Osteoblast (primary cell): ENCODE measurements around the gene DHH. TPM values are rescaled to one million over a fixed set of nuclear protein-coding genes. Genes with fewer than 3 reads are reported as not detected.

Experiments used
- DNase-seq: peaks from one replicate; pipeline ENCODE4 v3.0.0; 2011; ENCODE audit warnings: low spot score, mixed read lengths; ENCODE audit not compliant: insufficient read length; ENCODE audit errors: missing footprints
- H2AFZ ChIP-seq: 2 replicates; pipeline ENCODE4 v1.6.0; 2011; ENCODE audit warnings: mild to moderate bottlenecking, low read length
- H3K27ac ChIP-seq: 2 replicates; pipeline ENCODE4 v1.5.1; 2011; ENCODE audit warnings: mild to moderate bottlenecking, low read depth, low read length, moderate library complexity
- H3K27me3 ChIP-seq: 2 replicates; pipeline ENCODE4 v1.6.0; 2012; ENCODE audit warnings: mild to moderate bottlenecking, control low read depth, inconsistent platforms, low read length, moderate library complexity; ENCODE audit not compliant: insufficient read depth
- H3K36me3 ChIP-seq: 2 replicates; pipeline ENCODE4 v1.5.1; 2011; ENCODE audit warnings: mild to moderate bottlenecking, low read length, control low read depth, moderate library complexity; ENCODE audit not compliant: insufficient read depth
- H3K4me1 ChIP-seq: 2 replicates; pipeline ENCODE4 v1.5.1; 2011; ENCODE audit warnings: mild to moderate bottlenecking, low read length, control low read depth, moderate library complexity; ENCODE audit not compliant: insufficient read depth
- H3K4me2 ChIP-seq: 2 replicates; pipeline ENCODE4 v1.6.0; 2011; ENCODE audit warnings: mild to moderate bottlenecking, low read length; ENCODE audit not compliant: insufficient read depth
- H3K4me3 ChIP-seq: fragments of 200-600 bp; sonication (generic); 3 replicates; pipeline ENCODE4 v1.5.1; 2012; ENCODE audit warnings: mild to moderate bottlenecking, low read length, inconsistent platforms; ENCODE audit not compliant: insufficient read depth
- H3K79me2 ChIP-seq: 2 replicates; pipeline ENCODE4 v1.6.0; 2012; ENCODE audit warnings: mild to moderate bottlenecking, low read length, control low read depth, inconsistent platforms; ENCODE audit not compliant: insufficient read depth
- H3K9me3 ChIP-seq: 2 replicates; pipeline ENCODE4 v1.5.1; 2011; ENCODE audit warnings: low read depth, low read length, control low read depth
- H4K20me1 ChIP-seq: 2 replicates; pipeline ENCODE4 v1.6.0; 2012; ENCODE audit warnings: mild to moderate bottlenecking, low read length, control low read depth; ENCODE audit not compliant: insufficient read depth
- CTCF ChIP-seq: IDR thresholded peaks from 2 replicates; pipeline ENCODE4 v1.5.1; 2011; ENCODE audit warnings: mild to moderate bottlenecking, low read depth, low read length, moderate library complexity; ENCODE audit errors: extremely low read depth
- total RNA-seq: library from RNA; depleted of rRNA; stranded (reverse); fragments of >200 nt; gene quantifications from 2 replicates; pipeline ENCODE4 v1.2.3, GENCODE V29; 2012

The DHH gene
- total RNA-seq, 1 donor, result not detected

DNA sequence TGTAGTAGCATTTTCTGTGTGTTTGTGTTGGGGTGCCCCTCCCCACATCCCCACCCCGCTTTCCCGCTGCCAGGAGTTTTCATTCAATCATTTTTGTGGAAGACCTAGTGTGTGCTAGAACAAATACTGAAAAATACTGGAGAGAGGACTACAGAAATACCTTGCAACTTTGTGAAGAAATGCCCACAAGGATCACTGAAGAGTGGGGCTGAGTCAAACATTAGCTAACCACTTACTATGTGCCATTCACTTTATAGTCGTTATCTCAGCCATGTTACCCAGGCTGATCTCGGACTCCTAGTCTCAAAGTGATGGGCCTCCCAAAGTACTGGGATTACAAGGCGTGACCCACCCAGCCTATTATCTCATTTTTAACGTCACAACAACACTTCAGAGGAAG is 16.6 kb upstream of the DHH start:
- H3K4me2 ChIP-seq, result peak overlapping the region; percentile 97
- H4K20me1 ChIP-seq, result peaks cover 24% of the 10 kb centered on the region
- H3K27me3 ChIP-seq, result no peaks in the 10 kb centered on the region
- TF ChIP-seq CTCF, result no peak
- peaks cover 34% of the 10 kb centered on the region for H3K79me2 ChIP-seq
- peak overlapping the region; percentile 91 for H2AFZ ChIP-seq
- peak; percentile 73 for DNase-seq
- peak overlapping the region; percentile 99 for H3K4me3 ChIP-seq
- H3K9me3 ChIP-seq, result no peaks in the 10 kb centered on the region
- peaks cover 20% of the 10 kb centered on the region for H3K4me1 ChIP-seq
- peak overlapping the region; percentile 59 for H3K27ac ChIP-seq
- H3K36me3 ChIP-seq, result no peaks in the 10 kb centered on the region

- peaks cover 25% of the 10 kb centered on the region for H3K4me1 ChIP-seq
- H3K36me3 ChIP-seq, result no peaks in the 10 kb centered on the region
- H3K27me3 ChIP-seq, result no peaks in the 10 kb centered on the region
- DNase-seq, result peak; percentile 98
- peak; percentile 54 for TF ChIP-seq CTCF
- H2AFZ ChIP-seq, result peak within 1 kb of the TSS; percentile 93
- H4K20me1 ChIP-seq, result peaks cover 24% of the 10 kb centered on the region
- peak within 1 kb of the TSS; percentile 99 for H3K4me3 ChIP-seq
- no peaks in the 10 kb centered on the region for H3K9me3 ChIP-seq
- peak within 1 kb of the TSS; percentile 97 for H3K4me2 ChIP-seq
- H3K79me2 ChIP-seq, result peaks cover 39% of the 10 kb centered on the region
- H3K27ac ChIP-seq, result peak within 1 kb of the TSS; percentile 80
Observed at GRCh38 chr12:49110464-49111155, 16.0 kb upstream of the DHH start, which contains the start of gene LMBR1L. TSS of gene LMBR1L (minus strand) at chr12:49110847. CDS start at chr12:49110555, 292 bp downstream.

DNA sequence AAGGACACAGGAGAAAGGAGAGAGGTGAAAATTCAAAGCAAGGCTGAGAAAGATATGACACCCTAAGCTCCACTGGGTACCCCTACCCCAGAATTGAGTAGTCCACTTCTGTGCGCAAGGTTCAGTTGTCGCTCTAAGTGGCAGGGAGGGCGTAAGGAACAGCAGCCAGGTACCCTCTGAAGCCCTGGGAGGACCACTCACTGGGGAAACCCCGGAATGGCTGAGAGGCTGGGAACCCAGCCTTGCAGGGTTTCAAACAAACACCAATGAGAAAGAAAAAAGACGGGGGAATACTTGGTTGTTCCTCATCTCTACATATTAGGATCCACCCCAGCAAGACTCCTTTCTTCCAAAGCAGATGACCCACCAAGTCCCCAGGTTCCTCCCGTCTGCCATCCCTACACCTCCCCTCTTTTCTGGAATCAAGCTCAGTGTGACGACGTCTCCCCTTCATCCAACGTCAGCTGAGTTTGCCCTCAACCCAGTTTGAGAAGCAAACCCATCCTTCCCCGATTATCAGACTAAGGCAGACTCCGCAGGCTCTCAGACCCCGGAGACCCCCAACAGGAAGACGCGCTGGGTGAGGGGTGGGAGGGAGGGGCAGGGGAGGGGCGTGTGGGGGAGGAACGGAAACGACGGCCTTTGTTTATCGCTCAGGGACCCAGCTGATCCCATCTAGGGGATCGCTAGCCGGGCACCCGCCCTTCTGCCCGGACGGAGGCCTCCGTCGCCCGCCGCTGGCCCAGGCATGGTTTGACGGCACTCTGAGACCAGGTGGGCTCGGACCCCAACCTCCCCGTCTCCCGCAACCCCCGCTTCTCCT is 15.3 kb upstream of the DHH start:
- Histone ChIP-seq H3K9me3 (no peaks in the 10 kb centered on the region), H3K4me1 (peaks cover 29% of the 10 kb centered on the region), H2AFZ (peak overlapping the region; percentile 93), H3K79me2 (peaks cover 43% of the 10 kb centered on the region), H3K27ac (peak overlapping the region; percentile 80), H3K27me3 (no peaks in the 10 kb centered on the region), H3K4me2 (peak overlapping the region; percentile 97), H4K20me1 (peaks cover 28% of the 10 kb centered on the region), H3K36me3 (no peaks in the 10 kb centered on the region), H3K4me3 (peak overlapping the region; percentile 99)
- peak; percentile 77 for DNase-seq
- no peak for TF ChIP-seq CTCF

DNA sequence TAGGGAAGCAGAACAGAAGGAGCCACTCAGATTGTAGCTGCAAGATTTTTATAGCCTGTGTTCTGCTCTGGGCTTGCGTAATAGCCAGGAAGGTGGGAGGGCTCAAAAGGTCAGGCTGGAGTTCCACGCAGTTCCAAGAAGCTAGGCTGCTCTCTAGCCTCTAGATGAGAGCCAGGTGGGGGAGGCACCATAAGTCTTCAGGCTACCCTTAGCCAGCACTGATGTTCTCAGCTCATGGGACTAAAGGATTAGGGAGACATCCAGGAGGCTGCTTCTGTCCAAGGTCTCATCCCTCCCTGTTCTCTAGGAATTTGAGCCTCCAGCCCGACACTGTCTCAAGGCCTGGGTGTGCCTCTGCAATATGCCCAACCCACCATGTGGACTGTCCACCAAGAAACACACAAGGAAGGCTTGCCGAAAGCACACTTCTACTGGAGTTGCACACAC is 14.4 kb upstream of the DHH start:
- H3K79me2 ChIP-seq, result peaks cover 46% of the 10 kb centered on the region
- no peaks in the 10 kb centered on the region for H3K27me3 ChIP-seq
- DNase-seq, result peak; percentile 42
- peaks cover 32% of the 10 kb centered on the region for H4K20me1 ChIP-seq
- H3K27ac ChIP-seq, result peak overlapping the region; percentile 56
- peak overlapping the region; percentile 99 for H3K4me3 ChIP-seq
- H3K36me3 ChIP-seq, result no peaks in the 10 kb centered on the region
- TF ChIP-seq CTCF, result no peak
- H3K9me3 ChIP-seq, result no peaks in the 10 kb centered on the region
- H2AFZ ChIP-seq, result no peak overlapping the region
- peak overlapping the region; percentile 97 for H3K4me2 ChIP-seq
- peaks cover 29% of the 10 kb centered on the region for H3K4me1 ChIP-seq
